ENCODE results near the gene ABCA7.

DNA sequence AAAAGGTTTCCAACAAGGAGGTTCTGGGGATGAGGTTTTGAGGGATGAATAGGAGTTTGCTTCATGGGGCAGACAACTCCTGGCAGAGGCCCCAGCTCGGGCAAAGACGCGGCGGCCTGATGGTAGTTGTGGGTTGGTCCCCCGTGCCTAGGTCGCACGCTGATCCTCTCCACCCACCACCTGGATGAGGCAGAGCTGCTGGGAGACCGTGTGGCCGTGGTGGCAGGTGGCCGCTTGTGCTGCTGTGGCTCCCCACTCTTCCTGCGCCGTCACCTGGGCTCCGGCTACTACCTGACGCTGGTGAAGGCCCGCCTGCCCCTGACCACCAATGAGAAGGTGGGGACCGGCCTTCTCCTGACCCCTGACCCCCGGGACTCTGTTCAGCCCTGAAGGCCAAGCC is 11.9 kb downstream of the ABCA7 start:
- TF ChIP-seq, protein P1, sequence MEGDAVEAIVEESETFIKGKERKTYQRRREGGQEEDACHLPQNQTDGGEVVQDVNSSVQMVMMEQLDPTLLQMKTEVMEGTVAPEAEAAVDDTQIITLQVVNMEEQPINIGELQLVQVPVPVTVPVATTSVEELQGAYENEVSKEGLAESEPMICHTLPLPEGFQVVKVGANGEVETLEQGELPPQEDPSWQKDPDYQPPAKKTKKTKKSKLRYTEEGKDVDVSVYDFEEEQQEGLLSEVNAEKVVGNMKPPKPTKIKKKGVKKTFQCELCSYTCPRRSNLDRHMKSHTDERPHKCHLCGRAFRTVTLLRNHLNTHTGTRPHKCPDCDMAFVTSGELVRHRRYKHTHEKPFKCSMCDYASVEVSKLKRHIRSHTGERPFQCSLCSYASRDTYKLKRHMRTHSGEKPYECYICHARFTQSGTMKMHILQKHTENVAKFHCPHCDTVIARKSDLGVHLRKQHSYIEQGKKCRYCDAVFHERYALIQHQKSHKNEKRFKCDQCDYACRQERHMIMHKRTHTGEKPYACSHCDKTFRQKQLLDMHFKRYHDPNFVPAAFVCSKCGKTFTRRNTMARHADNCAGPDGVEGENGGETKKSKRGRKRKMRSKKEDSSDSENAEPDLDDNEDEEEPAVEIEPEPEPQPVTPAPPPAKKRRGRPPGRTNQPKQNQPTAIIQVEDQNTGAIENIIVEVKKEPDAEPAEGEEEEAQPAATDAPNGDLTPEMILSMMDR (IDR thresholded peaks at IDR 0.05) = no peak
- no peak for TF ChIP-seq POLR2A (IDR thresholded peaks at IDR 0.05)
